G401 (cell line): ENCODE measurements around the gene BIRC5. TPM values are rescaled to one million over a fixed set of nuclear protein-coding genes. Genes with fewer than 3 reads are reported as not detected.
"Not testable (repeated sequence)": the region's sequence is repeated elsewhere in the genome, so short reads cannot be mapped to it uniquely, and the experiment has no call there.

Experiments
- DNase-seq: peaks from one replicate; pipeline ENCODE4 v3.0.0-alpha.2; 2015; ENCODE audit warnings: low spot score
- in situ Hi-C: cut with HindIII; loops from 2 replicates; pipeline ENCODE4 v1.10.0; 2016; ENCODE audit warnings: low sequenced_read_pairs, mixed read lengths
- total RNA-seq: library from RNA; depleted of rRNA; stranded (reverse); fragments of >200 nt; shearing (Covaris generic); gene quantifications from 2 replicates; pipeline ENCODE4 v1.2.3, GENCODE V29; 2014; rRNA removed

BIRC5 gene
- total RNA-seq, result 170 and 172 TPM in 2 replicates

DNA sequence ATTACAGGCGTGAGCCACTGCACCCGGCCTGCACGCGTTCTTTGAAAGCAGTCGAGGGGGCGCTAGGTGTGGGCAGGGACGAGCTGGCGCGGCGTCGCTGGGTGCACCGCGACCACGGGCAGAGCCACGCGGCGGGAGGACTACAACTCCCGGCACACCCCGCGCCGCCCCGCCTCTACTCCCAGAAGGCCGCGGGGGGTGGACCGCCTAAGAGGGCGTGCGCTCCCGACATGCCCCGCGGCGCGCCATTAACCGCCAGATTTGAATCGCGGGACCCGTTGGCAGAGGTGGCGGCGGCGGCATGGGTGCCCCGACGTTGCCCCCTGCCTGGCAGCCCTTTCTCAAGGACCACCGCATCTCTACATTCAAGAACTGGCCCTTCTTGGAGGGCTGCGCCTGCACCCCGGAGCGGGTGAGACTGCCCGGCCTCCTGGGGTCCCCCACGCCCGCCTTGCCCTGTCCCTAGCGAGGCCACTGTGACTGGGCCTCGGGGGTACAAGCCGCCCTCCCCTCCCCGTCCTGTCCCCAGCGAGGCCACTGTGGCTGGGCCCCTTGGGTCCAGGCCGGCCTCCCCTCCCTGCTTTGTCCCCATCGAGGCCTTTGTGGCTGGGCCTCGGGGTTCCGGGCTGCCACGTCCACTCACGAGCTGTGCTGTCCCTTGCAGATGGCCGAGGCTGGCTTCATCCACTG lies at the start of gene BIRC5:
TSS of gene BIRC5 (plus strand) at position 238 of the 690 bp plus-strand sequence. CDS start at position 302, 64 bp downstream.
- in situ Hi-C loops, result no loop called here
- DNase-seq, result peak; percentile 87

DNA sequence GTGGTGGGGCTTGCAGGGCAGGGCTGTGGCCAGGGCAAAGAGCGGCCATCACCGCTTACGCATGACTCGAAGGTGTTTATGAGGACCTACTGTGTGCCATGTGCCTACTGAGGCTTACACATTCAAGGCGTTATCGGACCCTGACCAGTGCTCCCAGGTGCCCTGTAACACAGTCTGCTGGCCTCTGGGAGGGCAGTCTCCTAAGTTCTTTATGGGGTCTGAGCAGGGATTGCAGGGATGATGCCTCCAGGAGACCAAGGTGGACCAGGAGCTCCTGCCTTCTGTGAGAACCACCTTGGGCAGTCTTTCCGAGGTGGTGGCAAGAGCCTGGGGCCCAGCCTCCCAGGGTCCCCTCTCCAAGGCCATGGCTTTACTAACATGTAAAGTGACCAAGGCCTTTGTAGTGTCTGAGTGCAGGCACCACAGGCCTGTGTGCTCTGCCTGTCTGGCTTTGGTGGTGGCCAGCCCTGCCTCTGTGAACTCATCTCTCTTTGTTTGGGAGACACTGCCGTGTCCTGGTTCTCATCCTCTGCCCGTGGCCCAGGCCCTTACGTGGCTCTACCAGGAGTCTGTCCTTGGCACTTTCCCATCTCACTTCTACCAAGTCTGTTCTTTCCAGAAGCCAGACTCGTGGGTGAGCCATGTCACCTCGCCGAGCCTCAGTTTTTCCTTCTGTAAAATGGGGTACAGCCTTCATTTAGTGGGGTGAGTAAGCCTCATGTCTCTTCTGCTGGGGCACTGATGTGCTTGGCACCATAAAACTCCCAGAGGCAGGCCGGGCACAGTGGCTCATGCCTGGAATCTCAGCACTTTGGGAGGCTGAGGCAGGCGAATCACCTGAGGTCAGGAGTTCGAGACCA lies 49.1 kb upstream of the BIRC5 start:
- in situ Hi-C loops, result no loop called here
- no peak for DNase-seq

DNA sequence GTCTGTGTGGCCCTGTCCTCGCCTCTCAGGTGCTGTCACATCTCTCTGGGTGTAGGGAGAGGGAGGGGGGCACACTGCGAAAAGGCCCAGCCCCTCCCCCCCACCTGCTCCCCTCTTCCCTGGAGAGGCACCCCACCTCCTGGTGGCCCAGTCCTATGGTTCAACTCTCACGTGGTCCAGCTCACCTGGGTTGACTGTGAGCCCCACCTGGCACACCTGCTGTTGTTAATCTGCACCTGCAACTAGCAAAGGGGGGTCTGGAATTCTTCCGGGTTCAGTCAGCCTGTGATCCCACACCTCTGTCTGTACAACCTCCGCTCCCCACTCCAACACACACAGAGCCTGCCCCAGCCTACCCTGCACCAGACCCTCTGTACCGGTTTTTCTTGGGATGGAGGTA lies 47.6 kb upstream of the BIRC5 start:
- in situ Hi-C loops, result no loop called here
- no peak for DNase-seq

DNA sequence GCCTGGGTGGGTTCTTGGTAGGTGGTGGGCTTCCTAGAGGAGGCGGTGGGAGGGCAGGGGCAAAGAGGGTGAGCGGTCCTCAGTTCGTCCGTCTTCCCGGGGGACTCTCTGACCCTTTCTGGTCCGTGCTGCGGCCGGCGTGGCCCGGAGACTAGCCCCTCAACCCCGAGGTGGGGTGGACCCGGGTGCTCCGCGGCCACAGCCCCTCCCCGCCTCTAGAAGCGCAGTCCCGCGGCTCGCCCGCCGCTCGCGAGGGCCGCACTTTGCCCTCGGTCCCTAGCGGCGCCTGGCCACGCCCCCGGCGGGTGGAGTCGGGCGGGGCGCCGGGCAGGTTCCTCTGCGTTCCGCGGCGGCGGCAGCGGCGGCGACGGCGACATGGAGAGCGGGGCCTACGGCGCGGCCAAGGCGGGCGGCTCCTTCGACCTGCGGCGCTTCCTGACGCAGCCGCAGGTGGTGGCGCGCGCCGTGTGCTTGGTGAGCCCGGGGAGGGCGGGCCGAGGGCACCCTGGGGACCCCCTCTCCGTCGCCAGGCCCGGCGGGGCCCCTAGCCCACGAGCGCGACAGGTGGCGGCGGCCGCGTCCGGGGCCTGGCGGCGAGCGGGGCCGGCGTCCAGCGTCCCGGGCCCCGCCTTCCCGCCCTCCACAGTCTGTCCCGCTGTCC lies 45.7 kb upstream of the BIRC5 start, which contains the start of gene SYNGR2:
TSS of gene SYNGR2 (plus strand) at position 340 of the 661 bp plus-strand sequence. CDS start at position 376, 36 bp downstream.
- peak; percentile 76 for DNase-seq
- in situ Hi-C loops, result no loop called here

DNA sequence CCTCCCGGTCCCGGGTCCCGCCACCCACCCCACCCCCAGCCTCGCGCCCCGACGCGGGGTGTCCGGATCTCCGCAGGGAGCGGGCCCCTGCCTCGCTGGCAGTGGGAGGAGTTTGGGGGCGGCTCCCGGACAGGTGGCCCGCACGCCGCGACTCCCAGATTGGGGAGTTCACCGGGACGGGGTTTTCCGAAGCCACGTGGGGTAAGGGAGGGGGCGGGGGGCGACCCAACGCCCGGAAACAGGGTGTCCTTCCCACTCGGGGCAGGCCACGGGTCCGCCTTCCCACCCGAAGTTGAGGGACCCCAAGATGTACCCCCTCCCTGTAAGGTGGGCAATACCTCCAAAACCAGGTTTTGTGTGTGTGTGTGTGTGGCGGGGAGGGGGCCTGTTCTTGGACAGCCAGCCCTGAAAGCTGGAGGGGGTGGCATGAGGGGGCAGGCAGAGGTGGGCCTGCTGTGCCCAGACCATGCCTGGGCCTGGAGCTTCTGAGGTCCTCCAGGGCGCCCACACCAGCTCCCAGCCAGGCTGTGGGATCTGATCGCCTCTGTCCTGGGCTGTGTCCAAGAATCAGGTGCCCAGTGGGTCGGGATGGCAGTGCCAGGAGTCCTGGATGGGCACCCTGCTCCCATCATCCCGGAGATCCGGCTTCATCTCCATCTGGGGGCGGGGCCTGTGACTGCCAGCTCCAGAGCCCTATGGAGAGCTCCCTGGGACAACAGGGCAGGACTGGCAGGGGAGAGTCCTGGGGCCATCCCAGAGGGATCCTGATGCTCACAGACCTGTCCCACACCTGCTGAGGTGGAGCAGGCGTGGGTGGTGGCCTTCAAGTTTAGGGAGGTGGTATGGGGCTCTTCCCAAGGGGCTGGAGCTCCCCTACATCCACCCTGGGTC lies 44.9 kb upstream of the BIRC5 start:
- in situ Hi-C loops, result no loop called here

DNA sequence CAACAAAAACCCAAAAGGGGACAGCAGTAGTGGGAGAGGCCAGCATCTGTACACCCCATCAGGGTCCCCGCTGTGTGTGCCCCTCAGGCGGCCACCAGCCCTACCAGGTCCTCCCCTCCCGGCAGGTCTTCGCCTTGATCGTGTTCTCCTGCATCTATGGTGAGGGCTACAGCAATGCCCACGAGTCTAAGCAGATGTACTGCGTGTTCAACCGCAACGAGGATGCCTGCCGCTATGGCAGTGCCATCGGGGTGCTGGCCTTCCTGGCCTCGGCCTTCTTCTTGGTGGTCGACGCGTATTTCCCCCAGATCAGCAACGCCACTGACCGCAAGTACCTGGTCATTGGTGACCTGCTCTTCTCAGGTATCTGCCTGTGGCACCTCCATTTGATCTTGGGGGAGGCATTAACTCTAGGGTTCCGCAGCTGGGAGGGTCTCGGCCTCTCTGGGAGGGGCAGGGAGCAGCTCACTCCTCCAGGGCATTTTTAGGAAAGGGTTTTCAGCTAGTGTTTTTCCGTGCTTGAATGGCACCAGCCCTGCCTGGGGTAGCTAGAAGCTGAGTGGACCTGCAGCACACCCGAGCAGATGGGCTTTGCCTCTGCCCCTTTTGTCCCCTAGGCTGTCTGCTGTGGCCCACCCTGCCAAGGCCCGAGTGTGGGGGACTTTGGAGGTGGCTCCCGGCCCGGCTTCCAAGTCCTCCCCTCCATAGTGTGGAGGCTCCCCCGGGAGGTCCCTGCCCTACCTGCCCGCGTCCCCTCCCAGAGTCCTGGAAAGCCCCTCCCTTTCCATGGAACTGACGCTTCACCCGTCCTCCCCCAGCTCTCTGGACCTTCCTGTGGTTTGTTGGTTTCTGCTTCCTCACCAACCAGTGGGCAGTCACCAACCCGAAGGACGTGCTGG lies 43.1 kb upstream of the BIRC5 start:
- in situ Hi-C loops, result no loop called here
- no peak for DNase-seq

More for the DNA sequence above, 44.9 kb upstream of the BIRC5 start:
- DNase-seq, result peak; percentile 66

DNA sequence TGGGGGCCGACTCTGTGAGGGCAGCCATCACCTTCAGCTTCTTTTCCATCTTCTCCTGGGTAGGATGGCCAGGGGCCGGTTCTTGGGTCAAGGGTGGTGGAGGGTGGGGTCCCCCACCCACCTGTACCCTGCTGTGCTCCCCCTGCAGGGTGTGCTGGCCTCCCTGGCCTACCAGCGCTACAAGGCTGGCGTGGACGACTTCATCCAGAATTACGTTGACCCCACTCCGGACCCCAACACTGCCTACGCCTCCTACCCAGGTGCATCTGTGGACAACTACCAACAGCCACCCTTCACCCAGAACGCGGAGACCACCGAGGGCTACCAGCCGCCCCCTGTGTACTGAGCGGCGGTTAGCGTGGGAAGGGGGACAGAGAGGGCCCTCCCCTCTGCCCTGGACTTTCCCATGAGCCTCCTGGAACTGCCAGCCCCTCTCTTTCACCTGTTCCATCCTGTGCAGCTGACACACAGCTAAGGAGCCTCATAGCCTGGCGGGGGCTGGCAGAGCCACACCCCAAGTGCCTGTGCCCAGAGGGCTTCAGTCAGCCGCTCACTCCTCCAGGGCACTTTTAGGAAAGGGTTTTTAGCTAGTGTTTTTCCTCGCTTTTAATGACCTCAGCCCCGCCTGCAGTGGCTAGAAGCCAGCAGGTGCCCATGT lies 42.3 kb upstream of the BIRC5 start:
- DNase-seq, in situ Hi-C loops: not testable (repeated sequence)

DNA sequence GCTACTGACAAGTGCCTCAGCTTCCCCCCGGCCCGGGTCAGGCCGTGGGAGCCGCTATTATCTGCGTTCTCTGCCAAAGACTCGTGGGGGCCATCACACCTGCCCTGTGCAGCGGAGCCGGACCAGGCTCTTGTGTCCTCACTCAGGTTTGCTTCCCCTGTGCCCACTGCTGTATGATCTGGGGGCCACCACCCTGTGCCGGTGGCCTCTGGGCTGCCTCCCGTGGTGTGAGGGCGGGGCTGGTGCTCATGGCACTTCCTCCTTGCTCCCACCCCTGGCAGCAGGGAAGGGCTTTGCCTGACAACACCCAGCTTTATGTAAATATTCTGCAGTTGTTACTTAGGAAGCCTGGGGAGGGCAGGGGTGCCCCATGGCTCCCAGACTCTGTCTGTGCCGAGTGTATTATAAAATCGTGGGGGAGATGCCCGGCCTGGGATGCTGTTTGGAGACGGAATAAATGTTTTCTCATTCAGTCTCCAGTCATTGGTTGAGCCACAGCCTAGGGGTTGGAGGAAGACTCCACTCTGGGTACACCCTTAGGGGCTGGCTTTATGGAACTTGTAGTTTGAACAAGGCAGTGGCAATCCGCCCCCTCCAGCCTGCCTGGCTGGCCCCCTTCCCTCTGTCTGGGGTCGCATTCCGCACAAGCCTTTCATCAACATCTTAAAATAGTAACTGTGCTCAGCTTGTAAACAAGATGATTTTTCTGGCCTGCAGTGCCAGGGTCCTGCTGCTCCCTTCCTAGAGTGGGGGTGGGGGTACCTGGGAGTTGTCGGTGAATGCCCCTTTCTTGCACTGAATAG lies 41.6 kb upstream of the BIRC5 start:
- in situ Hi-C loops, result no loop called here
- no peak for DNase-seq

DNA sequence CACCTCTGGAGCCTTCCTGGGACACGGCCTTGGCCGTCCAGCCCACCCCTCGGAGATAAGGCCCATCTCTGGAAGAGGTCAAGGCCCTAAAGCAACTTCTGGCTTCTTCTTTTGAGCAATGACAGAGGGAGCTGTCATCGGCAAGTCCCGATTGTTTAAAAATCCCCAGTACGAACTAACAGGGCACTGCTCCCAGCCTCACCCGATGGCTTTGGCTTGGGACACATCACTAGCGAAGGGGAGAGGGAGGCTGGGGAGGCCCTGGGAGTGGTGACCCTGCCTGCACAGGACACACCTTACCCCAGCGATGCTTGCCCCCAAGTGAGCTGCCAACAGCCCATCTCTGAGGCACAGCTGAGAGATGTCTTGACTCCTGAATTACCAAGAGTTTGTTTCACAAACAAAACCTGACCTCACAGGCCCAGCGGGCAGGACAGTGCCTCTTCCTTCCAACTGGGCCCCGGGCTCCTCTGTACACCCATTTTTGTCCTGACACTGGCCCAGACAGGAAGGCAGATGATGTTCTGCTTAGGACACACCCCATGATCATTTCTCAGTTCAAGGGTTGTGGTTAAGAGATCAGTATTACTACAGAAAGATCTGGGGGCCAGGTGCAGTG lies 40.8 kb upstream of the BIRC5 start:
- no peak for DNase-seq
- in situ Hi-C loops, result no loop called here

DNA sequence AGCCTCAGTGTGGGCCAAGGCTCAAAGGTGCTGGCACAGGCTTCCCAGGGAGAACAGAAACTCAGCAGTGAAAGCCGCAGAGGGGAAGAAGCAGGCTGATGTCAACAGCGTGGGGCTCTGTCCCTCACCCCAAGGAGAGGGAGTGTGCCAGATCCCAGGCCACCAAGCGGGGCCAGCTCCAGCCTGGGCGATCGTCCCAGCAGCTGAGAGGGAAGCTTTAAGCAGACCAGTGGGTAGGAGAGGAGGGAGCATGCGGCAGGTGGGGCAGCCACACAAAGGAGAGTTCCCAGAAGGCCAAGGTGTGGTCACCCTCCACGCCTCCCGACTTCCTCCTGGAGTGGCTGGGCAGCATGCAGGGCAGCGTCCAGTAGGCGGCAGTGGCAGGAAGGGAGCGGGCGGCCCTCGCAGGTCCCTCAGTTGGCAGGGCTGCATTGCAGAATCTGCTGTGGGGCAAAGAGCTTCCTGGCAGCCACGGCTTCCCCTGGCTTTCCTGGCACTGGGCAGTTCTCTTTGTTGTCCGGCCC lies 39.6 kb upstream of the BIRC5 start:
- in situ Hi-C loops, result no loop called here
- DNase-seq, result peak; percentile 96

DNA sequence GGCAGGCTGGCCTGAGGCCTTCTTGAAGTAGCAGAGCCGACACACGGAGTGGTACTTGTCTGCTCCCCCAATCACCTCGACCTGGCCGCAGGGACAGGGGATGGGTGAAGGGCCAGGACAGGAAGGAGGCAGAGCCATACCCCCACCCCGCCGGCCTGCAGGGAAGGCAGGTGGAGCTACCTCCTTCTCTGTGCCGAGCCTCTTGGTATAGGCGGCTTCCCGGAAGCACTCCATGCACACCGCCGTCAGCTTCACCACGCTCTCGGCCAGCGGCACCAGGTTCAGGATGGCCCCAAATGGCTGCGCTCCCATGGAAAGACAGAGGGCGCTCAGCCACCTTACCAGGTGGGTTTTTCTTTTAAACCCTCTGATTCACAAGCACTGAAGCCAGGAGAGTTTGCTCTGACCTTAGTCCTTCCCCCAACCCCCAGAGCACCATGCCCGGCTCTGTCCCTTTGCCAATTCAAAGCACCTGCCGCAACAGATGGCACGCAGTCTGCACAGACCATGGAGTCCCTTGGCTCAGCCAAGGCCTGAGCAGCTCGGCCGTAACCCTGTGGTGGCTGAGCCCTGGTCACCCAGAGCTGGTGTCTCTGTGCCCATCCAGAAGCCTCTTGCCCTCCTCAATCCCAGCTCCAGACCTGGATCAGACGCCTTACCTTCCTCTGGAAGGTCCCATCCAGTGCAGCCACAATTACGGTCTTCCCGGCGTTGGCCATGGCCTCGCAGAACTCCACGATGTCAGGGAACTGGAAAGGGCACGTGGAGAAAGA lies 39.0 kb upstream of the BIRC5 start:
- DNase-seq, result peak; percentile 96
- in situ Hi-C loops, result no loop called here

DNA sequence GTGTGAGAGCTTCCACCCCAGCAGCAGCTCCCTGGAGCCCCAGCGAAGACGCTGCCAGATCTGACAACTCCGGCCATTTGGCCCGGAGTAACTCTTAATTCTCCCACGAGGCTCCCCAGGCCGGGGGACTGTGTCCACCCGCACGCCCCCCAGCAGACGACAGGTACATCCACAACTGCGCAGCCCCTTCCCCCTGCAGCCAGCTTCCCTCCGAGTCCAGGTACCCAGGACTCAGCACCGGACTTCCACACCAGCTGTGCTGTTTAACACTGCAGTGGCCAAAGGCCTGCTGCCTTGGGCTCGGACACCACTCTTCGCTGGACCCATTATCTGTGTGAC lies 38.4 kb upstream of the BIRC5 start:
- in situ Hi-C loops, result no loop called here

DNA sequence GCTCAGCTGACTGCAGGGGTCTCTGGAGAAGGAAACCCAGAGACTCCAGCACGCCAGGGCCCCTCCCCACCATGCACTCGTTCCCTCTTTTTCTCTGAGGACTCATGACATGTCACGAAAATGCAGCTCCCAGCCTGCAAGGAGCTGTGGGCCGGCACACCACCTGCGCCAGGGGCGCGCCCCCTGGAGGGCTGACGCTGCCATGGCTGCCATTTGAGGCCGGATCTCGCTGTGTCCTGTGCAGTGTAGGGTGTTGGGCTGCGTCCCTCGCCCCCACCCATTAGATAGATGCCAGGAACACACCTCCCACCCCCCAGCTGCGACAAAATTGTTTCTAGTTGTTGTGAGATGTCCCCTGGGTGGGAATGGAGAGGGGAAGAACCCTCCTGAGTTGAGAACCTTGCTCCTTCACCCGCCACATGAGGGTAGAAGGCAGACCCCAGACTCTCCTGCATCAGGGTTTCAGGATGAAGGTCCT lies 37.5 kb upstream of the BIRC5 start:
- in situ Hi-C loops, result no loop called here
- DNase-seq, result no peak

More for the DNA sequence above, 38.4 kb upstream of the BIRC5 start:
- DNase-seq, result no peak

DNA sequence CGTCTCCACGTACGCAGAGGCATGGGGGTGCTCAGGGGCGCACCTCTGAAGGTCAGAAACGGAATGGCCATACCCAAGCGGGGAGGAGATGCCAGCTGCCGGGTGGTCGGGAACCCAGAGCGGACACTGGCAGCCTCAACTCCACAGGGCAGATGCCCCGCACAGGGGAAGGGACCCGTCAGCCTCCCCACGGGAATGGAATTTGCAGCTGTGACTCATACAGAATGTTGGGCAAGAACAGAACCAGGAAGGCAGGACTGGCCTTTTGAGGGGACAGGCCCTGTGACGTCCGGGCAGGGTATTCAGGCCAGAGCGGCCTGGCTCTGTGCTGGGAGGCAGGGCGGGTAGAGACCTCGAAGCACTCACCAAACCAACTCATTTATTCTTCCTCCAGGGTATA lies 34.7 kb upstream of the BIRC5 start:
- in situ Hi-C loops, result no loop called here
- DNase-seq, result no peak

DNA sequence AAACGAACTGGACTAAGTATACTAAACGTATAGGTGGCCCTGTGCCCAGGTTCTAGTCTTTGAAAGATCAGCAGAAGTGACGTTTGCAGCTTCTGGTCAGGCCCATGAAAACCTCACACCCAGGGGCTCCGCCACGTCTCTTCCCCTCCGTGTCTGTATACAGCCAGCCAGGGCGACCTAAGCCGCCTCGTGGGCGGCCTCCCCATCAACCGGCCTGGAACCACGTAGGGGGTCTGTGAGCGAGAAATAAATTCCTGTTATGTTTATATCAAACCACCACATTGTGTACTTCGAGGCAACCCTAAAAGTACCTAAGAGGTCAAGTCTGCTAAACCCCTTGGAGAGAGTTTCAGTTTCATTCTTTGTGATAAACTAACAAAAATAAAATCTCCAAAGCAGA lies 34.0 kb upstream of the BIRC5 start:
- no peak for DNase-seq
- in situ Hi-C loops, result no loop called here
